GM19397 (cell line): ENCODE measurements around the gene OMG.
"Not testable (repeated sequence)": the region's sequence is repeated elsewhere in the genome, so short reads cannot be mapped to it uniquely, and the experiment has no call there.

ENCODE experiments used
- ATAC-seq: cut with Tn5 transposase; IDR thresholded peaks from one replicate; pipeline ENCODE4 v1.9.1; 2021; ENCODE audit warnings: mild to moderate bottlenecking, moderate library complexity; ENCODE audit not compliant: unreplicated experiment

Gene OMG

GRCh38 chr17:31266042-31266441 lies 31.0 kb downstream of the OMG start:
- no peak for ATAC-seq

- not testable (repeated sequence) for ATAC-seq
Observed at GRCh38 chr17:31262923-31263322, 34.1 kb downstream of the OMG start.

- no peak for ATAC-seq
Observed at GRCh38 chr17:31261601-31262000, 35.4 kb downstream of the OMG start.

GRCh38 chr17:31260151-31260550 lies 36.9 kb downstream of the OMG start:
- no peak for ATAC-seq

GRCh38 chr17:31256936-31257335 lies 40.1 kb downstream of the OMG start:
- ATAC-seq, result no peak

- no peak for ATAC-seq
Observed at GRCh38 chr17:31254654-31255053, 42.4 kb downstream of the OMG start.

GRCh38 chr17:31252741-31253140 lies 44.3 kb downstream of the OMG start:
- no peak for ATAC-seq

- no peak for ATAC-seq
Observed at GRCh38 chr17:31251970-31252328, 45.1 kb downstream of the OMG start.

GRCh38 chr17:31251105-31251969 lies 45.7 kb downstream of the OMG start:
- ATAC-seq, result no peak

- no peak for ATAC-seq
Observed at GRCh38 chr17:31250229-31250628, 46.8 kb downstream of the OMG start.

- no peak for ATAC-seq
Observed at GRCh38 chr17:31249835-31250141, 47.3 kb downstream of the OMG start.

- ATAC-seq, result no peak
Observed at GRCh38 chr17:31248986-31249834, 47.8 kb downstream of the OMG start.
